ENCODE results near the gene YEATS2.
"Not testable (repeated sequence)": the region's sequence is repeated elsewhere in the genome, so short reads cannot be mapped to it uniquely, and the experiment has no call there.

The YEATS2 gene

GRCh38 chr3:183779896-183780465 is 82.4 kb downstream of the YEATS2 start:
- DNase-seq, result no peak

GRCh38 chr3:183781246-183781645 is 83.6 kb downstream of the YEATS2 start:
- no peak for DNase-seq

- no peak for DNase-seq
These were observed 85.1 kb downstream of the YEATS2 start for GRCh38 chr3:183782576-183783276.

GRCh38 chr3:183784503-183784902 is 86.9 kb downstream of the YEATS2 start:
- DNase-seq, result not testable (repeated sequence)

GRCh38 chr3:183789826-183790225 is 92.2 kb downstream of the YEATS2 start:
- no peak for DNase-seq

GRCh38 chr3:183790700-183791099 is 93.1 kb downstream of the YEATS2 start:
- DNase-seq, result no peak

GRCh38 chr3:183792976-183793375 is 95.4 kb downstream of the YEATS2 start:
- DNase-seq, result no peak

GRCh38 chr3:183794452-183794851 is 96.9 kb downstream of the YEATS2 start:
- no peak for DNase-seq

GRCh38 chr3:183796372-183796771 is 98.8 kb downstream of the YEATS2 start:
- DNase-seq, result no peak

GRCh38 chr3:183797996-183798395 is 100.4 kb downstream of the YEATS2 start:
- no peak for DNase-seq

- DNase-seq, result no peak
These were observed 101.9 kb downstream of the YEATS2 start for GRCh38 chr3:183799461-183799860.

GRCh38 chr3:183800243-183800863 is 102.8 kb downstream of the YEATS2 start:
- no peak for DNase-seq

- no peak for DNase-seq
These were observed 104.0 kb downstream of the YEATS2 start for GRCh38 chr3:183801601-183802000.

GRCh38 chr3:183802989-183803388 is 105.4 kb downstream of the YEATS2 start:
- no peak for DNase-seq

GRCh38 chr3:183807209-183807728 is 109.7 kb downstream of the YEATS2 start:
- DNase-seq, result no peak

- no peak for DNase-seq
These were observed 110.3 kb downstream of the YEATS2 start for GRCh38 chr3:183807881-183808280.

GRCh38 chr3:183808355-183808754 is 110.8 kb downstream of the YEATS2 start:
- no peak for DNase-seq

GRCh38 chr3:183809270-183809669 is 111.7 kb downstream of the YEATS2 start:
- DNase-seq, result no peak

GRCh38 chr3:183810643-183811594 is 113.3 kb downstream of the YEATS2 start:
- DNase-seq, result no peak

- DNase-seq, result no peak
These were observed 114.0 kb downstream of the YEATS2 start for GRCh38 chr3:183811638-183812037.

- no peak for DNase-seq
These were observed 115.3 kb downstream of the YEATS2 start for GRCh38 chr3:183812761-183813445.

- DNase-seq, result no peak
These were observed 116.6 kb downstream of the YEATS2 start for GRCh38 chr3:183814240-183814639.
